MV-4-11 (cell line): ENCODE results near the gene SNU13.
"Not testable (repeated sequence)": the region's sequence is repeated elsewhere in the genome, so short reads cannot be mapped to it uniquely, and the experiment has no call there.

ENCODE experiments used
- DNase-seq: peaks from one replicate; lab custom pipeline; 2025; lab: John Stamatoyannopoulos, UW

SNU13 gene

DNA sequence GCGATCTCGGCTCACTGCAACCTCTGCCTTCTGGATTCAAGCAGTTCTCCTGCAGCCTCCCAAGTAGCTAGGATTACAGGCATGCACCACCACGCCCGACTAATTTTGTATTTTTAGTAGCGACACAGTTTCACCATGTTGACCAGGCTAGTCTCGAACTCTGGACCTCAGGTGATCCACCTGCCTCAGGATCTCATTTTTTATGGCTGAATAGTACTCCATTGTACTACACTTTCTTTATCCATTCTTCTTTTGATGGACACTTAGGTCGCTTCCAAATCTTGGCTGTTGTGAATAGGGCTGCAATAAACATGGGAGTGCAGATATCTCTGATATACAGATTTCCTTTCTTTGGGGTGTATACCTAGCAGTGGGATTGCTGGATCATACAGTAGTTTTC lies 46.8 kb downstream of the SNU13 start:
- DNase-seq: no peak

DNA sequence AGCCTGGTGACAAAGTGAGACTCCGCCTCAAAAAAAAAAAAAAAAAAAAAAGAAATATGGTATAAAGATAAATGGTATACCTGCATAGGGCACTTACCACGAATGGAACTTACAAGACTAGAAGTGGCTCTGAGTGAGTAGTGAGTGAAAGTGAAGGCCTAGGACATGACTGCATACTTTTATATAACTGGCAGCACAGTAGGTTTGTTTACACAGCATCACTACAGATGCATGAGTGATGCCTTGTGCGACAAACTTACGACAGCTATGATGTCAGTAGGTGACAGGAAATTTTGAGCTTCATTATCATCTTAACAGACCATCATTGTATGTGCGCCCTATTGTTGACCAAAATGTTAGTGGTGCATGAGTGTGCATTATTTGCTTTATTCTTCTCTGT lies 49.9 kb downstream of the SNU13 start:
- DNase-seq: no peak

GRCh38 chr22:41638124-41638523 lies 50.5 kb downstream of the SNU13 start:
- DNase-seq: no peak

DNA sequence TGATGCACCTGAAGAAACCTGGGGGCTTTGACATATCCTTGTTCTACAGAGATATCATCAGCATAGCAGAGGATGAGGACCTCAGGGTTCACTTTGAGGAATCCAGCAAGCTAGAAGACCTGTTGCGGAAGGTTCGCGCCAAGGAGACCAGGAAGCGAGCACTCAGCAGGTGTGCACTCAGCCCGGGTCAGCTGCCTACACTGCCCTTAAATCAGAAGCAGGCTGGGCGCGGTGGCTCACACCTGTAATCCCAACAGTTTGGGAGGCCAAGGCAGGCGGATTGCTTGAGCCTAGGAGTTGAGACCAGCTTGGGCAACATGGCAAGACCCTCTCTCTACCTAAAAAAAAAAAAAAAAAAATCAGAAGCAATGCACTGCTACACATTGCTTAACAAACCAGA lies 51.0 kb downstream of the SNU13 start:
- DNase-seq: not testable (repeated sequence)

- DNase-seq: no peak
Observed at GRCh38 chr22:41636467-41636866, 52.2 kb downstream of the SNU13 start.

DNA sequence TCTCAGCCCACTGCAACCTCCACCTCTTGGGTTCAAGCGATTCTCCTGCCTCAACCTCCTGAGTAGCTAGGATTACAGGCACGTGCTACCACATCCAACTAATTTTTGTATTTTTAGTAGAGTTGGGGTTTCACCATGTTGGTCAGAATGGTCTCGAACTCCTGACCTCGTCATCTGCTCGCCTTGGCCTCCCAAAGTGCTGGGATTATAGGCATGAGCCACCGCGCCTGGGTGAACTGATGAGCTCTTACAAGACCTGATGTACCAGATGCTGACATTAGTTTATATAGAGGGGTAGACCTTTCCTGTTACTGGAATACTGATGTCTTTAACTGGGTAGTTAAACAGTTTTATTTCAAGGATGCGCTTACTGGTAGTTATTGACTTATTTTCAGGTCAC lies 54.1 kb downstream of the SNU13 start:
- not testable (repeated sequence) for DNase-seq

GRCh38 chr22:41631615-41632014 lies 57.1 kb downstream of the SNU13 start:
- not testable (repeated sequence) for DNase-seq

GRCh38 chr22:41631115-41631514 lies 57.6 kb downstream of the SNU13 start:
- not testable (repeated sequence) for DNase-seq

- DNase-seq: no peak
Observed at GRCh38 chr22:41625577-41625976, 63.1 kb downstream of the SNU13 start.
